ENCODE results near the gene ISOC2.
A peak's percentile ranks its signal among the peaks of the same experiment; 100 is the strongest.

ISOC2 gene

GRCh38 chr19:55476100-55476775 lies 14.8 kb upstream of the ISOC2 start, which contains the start of gene ZNF628:
ZNF628 (plus strand) TSS chr19:55476617; CDS start chr19:55479911, 3,294 bp downstream.
- TF ChIP-seq CTCF (IDR thresholded peaks at IDR 0.05; ENCODE audit: insufficient read depth, low read depth, low read length, missing control alignments), result no peak
- DNase-seq (ENCODE audit: low read depth), result peak; percentile 99
- peak within 1 kb of the TSS; percentile 91 for H3K4me3 ChIP-seq (ENCODE audit: low read depth, low read length)

DNA sequence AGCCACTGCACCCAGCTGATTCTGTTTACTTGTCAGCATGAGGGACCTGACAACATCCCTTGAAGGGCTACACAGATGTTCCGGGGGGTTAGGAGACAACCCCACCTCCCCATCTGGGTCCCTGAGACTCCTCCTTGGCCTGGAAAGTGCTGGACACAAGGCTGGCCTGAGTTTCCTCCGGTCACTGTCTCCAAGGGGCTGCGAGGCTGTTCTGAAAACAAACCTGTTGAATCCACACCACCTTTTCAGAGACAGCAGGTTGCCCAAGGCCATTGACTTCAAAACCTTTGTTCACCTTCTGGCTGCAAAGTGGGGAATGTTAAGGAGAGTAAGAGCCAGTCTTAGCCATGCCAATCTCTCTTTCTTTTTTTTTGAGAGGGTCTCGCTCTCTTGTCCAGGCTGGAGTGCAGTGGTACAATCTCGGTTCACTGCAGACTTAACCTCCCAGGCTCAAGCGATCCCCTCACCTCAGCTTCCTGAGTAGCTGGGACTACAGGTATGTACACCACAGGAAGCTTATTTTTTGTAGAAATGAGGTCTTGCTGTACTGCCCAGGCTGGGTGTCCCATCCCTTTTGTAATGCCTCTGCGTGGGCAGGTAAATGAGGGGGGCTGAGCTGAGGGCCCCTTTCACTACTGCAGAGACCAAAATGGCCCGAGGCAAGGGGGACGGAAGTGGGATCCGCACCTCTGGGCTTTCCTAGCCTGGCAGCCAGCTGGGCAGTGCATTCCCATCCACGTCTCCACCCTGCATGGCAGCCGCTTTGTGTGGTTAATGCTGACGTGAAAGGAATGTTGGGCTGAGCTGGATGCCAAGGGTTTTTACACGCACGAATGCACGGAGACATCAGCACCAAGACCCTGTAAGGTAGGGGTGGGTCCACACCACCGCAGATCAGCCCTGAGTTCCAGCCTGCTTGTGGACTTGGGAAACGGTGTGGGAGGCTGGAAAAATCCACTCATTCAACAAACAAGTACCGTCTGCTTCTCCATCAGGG lies 13.1 kb upstream of the ISOC2 start:
- TF ChIP-seq CTCF (IDR thresholded peaks at IDR 0.05; ENCODE audit: insufficient read depth, low read depth, low read length, missing control alignments), result no peak
- no peak for DNase-seq (ENCODE audit: low read depth)
- no peak overlapping the region for H3K4me3 ChIP-seq (ENCODE audit: low read depth, low read length)

- no peak for TF ChIP-seq CTCF (IDR thresholded peaks at IDR 0.05; ENCODE audit: insufficient read depth, low read depth, low read length, missing control alignments)
Measured at GRCh38 chr19:55473225-55474012, 12.0 kb upstream of the ISOC2 start.

DNA sequence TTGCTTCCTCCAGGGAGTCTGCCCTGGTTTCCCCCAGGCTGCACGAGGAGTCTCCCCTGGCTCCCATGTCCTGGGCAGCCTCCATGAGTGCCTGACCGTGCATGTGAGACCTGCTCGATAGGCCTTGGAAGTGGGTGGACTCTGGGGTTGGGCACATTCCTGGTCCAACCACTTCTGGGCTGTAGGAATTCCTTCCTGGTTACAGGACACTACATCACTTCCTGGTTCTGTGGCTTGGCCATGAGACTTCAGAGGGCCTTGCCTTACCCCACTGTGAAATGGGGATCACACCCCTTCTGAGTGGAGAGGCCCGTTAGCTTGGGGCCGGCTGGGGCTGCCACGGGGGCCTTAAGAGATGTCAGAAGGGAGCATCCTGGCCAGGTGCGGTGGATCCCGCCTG lies 11.0 kb upstream of the ISOC2 start:
- TF ChIP-seq CTCF (IDR thresholded peaks at IDR 0.05; ENCODE audit: insufficient read depth, low read depth, low read length, missing control alignments), result no peak
- DNase-seq (ENCODE audit: low read depth), result no peak
- no peak overlapping the region for H3K4me3 ChIP-seq (ENCODE audit: low read depth, low read length)

More at GRCh38 chr19:55473225-55474012, 12.0 kb upstream of the ISOC2 start:
- H3K4me3 ChIP-seq (ENCODE audit: low read depth, low read length), result no peak overlapping the region
- DNase-seq (ENCODE audit: low read depth), result no peak

DNA sequence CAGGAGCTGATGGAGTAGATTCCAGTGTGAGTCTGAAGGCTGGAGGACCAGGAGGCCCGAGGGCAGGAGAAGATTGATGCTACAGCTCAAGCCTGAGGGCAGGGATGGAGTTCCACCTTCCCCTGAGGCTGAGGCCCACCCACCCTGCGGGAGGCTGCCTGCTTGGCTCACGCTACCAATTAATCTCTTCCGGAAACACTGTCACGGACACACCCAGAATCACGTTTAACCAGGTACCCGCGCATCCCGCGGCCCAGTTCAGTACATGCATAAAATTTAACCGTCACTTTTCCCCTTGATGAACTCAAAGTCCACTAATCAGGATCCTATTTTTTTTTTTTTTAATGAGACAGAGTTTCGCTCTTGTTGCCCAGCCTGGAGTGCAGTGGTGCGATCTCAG lies 9.8 kb upstream of the ISOC2 start:
- TF ChIP-seq CTCF (IDR thresholded peaks at IDR 0.05; ENCODE audit: insufficient read depth, low read depth, low read length, missing control alignments), result no peak
- DNase-seq (ENCODE audit: low read depth), result no peak

GRCh38 chr19:55468054-55468393 lies 6.6 kb upstream of the ISOC2 start:
- DNase-seq (ENCODE audit: low read depth), result no peak
- no peak for TF ChIP-seq CTCF (IDR thresholded peaks at IDR 0.05; ENCODE audit: insufficient read depth, low read depth, low read length, missing control alignments)
- H3K4me3 ChIP-seq (ENCODE audit: low read depth, low read length), result no peak overlapping the region

More for the DNA sequence above, 9.8 kb upstream of the ISOC2 start:
- H3K4me3 ChIP-seq (ENCODE audit: low read depth, low read length), result no peak overlapping the region
